ENCODE measurements around the gene ACBD4. TPM values are rescaled to one million over a fixed set of nuclear protein-coding genes. Genes with fewer than 3 reads are reported as not detected.

Gene ACBD4
- total and polyA plus RNA-seq, 2 of the 13 experiments (the other 11 are each of a cell fraction or from before 2014, with no cell fraction given): 16.1 to 26.9 TPM

DNA sequence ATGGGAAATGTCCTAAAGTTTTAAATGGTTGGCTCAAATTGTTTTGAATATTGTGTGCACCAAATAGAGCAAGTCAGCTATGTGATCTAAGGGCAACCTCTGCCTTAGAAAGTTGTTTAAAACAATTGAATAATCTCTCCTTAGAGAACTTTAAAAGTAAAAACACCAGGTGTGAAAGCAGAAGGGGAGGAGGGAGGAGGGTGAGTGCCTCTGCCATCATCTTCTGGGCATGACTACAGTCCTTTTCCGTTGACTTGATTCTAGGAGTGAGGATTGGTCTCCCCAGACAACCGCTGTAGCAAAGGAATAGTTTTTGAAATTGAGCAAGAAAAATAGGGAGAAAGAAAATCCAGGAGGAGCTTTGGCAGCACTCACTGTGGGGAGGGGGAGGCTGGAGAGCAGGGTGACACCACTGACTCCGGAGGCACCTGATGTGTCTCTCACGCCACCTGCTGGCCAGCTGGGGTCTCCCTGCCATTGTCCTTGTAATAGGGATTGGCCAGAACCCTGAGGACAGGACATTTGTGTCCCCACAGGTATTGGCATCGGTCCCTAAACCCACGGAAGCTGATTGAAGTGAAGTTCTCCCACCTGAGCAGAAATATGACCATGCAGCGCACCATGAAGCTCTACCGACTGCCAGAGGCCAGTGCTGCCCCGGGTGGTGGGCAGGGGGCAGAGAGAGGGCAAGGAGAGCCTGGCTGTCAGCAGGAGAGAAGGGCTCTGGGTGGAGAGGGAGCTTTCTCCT is 36.4 kb upstream of the ACBD4 start (continued):
- TF ChIP-seq, protein P1, sequence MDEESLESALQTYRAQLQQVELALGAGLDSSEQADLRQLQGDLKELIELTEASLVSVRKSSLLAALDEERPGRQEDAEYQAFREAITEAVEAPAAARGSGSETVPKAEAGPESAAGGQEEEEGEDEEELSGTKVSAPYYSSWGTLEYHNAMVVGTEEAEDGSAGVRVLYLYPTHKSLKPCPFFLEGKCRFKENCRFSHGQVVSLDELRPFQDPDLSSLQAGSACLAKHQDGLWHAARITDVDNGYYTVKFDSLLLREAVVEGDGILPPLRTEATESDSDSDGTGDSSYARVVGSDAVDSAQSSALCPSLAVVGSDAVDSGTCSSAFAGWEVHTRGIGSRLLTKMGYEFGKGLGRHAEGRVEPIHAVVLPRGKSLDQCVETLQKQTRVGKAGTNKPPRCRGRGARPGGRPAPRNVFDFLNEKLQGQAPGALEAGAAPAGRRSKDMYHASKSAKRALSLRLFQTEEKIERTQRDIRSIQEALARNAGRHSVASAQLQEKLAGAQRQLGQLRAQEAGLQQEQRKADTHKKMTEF (CRISPR knock-in tag; IDR thresholded peaks at IDR 0.05): peak; percentile 56
- TF ChIP-seq ZFP90 (CRISPR knock-in tag; IDR thresholded peaks at IDR 0.05; ENCODE audit: borderline replicate concordance): no peak
- TF ChIP-seq HMG20A (CRISPR knock-in tag; IDR thresholded peaks at IDR 0.05; ENCODE audit: borderline replicate concordance): no peak
- TF ChIP-seq, protein P2, sequence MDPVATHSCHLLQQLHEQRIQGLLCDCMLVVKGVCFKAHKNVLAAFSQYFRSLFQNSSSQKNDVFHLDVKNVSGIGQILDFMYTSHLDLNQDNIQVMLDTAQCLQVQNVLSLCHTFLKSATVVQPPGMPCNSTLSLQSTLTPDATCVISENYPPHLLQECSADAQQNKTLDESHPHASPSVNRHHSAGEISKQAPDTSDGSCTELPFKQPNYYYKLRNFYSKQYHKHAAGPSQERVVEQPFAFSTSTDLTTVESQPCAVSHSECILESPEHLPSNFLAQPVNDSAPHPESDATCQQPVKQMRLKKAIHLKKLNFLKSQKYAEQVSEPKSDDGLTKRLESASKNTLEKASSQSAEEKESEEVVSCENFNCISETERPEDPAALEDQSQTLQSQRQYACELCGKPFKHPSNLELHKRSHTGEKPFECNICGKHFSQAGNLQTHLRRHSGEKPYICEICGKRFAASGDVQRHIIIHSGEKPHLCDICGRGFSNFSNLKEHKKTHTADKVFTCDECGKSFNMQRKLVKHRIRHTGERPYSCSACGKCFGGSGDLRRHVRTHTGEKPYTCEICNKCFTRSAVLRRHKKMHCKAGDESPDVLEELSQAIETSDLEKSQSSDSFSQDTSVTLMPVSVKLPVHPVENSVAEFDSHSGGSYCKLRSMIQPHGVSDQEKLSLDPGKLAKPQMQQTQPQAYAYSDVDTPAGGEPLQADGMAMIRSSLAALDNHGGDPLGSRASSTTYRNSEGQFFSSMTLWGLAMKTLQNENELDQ (CRISPR knock-in tag; IDR thresholded peaks at IDR 0.05; ENCODE audit: borderline replicate concordance): no peak
- no peak for TF ChIP-seq POLR2AphosphoS5 (IDR thresholded peaks at IDR 0.05; ENCODE audit: low read depth, low read length)
- TF ChIP-seq MEF2D (CRISPR knock-in tag; IDR thresholded peaks at IDR 0.05): no peak
- no peak for TF ChIP-seq ZBTB3 (CRISPR knock-in tag; IDR thresholded peaks at IDR 0.05; ENCODE audit: borderline replicate concordance, low read depth)
- TF ChIP-seq MAFF (IDR thresholded peaks at IDR 0.05; ENCODE audit: low read depth, low read length): no peak
- TF ChIP-seq SNAPC2 (CRISPR knock-in tag; IDR thresholded peaks at IDR 0.05): no peak
- TF ChIP-seq, protein P3, sequence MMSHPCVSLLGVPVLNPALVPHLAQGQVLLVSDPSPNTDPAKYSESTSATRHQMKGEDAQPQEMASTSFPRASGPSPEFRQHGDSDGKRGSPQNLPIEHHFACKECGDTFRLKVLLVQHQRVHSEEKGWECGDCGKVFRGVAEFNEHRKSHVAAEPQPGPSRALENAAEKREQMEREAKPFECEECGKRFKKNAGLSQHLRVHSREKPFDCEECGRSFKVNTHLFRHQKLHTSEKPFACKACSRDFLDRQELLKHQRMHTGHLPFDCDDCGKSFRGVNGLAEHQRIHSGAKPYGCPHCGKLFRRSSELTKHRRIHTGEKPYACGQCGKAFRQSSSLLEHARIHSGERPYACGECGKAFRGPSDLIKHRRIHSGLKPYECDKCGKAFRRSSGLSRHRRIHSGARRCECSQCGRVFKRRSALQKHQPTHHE (CRISPR knock-in tag; IDR thresholded peaks at IDR 0.05; ENCODE audit: borderline replicate concordance): no peak
- 0 out of 2 replicates have a peak, but pooled peaks have one; percentile 17 for TF ChIP-seq RFX5 (IDR thresholded peaks at IDR 0.05; ENCODE audit: low read depth, low read length)
- TF ChIP-seq KAT2B (IDR thresholded peaks at IDR 0.05; ENCODE audit: borderline replicate concordance, low read depth, low read length): no peak
- no peak for TF ChIP-seq ZNF556 (CRISPR knock-in tag; IDR thresholded peaks at IDR 0.05; ENCODE audit: borderline replicate concordance)
- TF ChIP-seq, protein P4, sequence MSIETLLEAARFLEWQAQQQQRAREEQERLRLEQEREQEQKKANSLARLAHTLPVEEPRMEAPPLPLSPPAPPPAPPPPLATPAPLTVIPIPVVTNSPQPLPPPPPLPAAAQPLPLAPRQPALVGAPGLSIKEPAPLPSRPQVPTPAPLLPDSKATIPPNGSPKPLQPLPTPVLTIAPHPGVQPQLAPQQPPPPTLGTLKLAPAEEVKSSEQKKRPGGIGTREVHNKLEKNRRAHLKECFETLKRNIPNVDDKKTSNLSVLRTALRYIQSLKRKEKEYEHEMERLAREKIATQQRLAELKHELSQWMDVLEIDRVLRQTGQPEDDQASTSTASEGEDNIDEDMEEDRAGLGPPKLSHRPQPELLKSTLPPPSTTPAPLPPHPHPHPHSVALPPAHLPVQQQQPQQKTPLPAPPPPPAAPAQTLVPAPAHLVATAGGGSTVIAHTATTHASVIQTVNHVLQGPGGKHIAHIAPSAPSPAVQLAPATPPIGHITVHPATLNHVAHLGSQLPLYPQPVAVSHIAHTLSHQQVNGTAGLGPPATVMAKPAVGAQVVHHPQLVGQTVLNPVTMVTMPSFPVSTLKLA (IDR thresholded peaks at IDR 0.05): no peak
- TF ChIP-seq PTBP1 (IDR thresholded peaks at IDR 0.05; ENCODE audit: low read depth, low read length, poor library complexity, severe bottlenecking): no peak
- TF ChIP-seq, protein P5, sequence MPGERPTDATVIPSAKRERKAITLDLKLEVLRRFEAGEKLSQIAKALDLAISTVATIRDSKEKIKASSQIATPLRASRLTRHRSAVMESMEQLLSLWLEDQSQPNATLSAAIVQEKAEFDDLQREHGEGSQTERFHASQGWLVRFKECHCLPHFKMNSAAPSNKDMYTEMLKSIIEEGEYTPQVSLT (CRISPR knock-in tag; IDR thresholded peaks at IDR 0.05; ENCODE audit: borderline replicate concordance, low read depth): no peak
- peak; percentile 43 for TF ChIP-seq YY1 (IDR thresholded peaks at IDR 0.05; ENCODE audit: insufficient read depth, insufficient replicate concordance, low read depth, low read length)
- no peak for TF ChIP-seq ZNF7 (CRISPR knock-in tag; IDR thresholded peaks at IDR 0.05)
- no peak for TF ChIP-seq ZNF24 (IDR thresholded peaks at IDR 0.05)
- peak; percentile 59 for TF ChIP-seq JARID2 (CRISPR knock-in tag; IDR thresholded peaks at IDR 0.05; ENCODE audit: insufficient replicate concordance)
- TF ChIP-seq NPAS2 (CRISPR knock-in tag; IDR thresholded peaks at IDR 0.05; ENCODE audit: borderline replicate concordance): no peak
- TF ChIP-seq ZNF331 (CRISPR knock-in tag; IDR thresholded peaks at IDR 0.05): no peak
